Muscle layer of duodenum (tissue), 2 donors: ENCODE results near the gene TNFSF13.
"Not testable (repeated sequence)": the region's sequence is repeated elsewhere in the genome, so short reads cannot be mapped to it uniquely, and the experiment has no call there.

Experiments
- H3K27ac ChIP-seq: one replicate; pipeline ENCODE4 v1.7.0; 2013; ENCODE audit warnings: mild to moderate bottlenecking, low read length
- H3K27me3 ChIP-seq: one replicate; pipeline ENCODE4 v1.7.0; 2013; ENCODE audit warnings: low read depth, mild to moderate bottlenecking, control low read depth, low read length
- H3K36me3 ChIP-seq, 2 donors: one replicate each; pipeline ENCODE4 v1.7.0; 2013; ENCODE audit warnings: low read length in 2 of 2, control low read depth in 1 of 2, mild to moderate bottlenecking in 1 of 2; ENCODE audit not compliant: insufficient read depth in 2 of 2, control insufficient read depth in 1 of 2
- H3K4me1 ChIP-seq, 2 donors: one replicate each; pipeline ENCODE4 v1.7.0; 2013; ENCODE audit warnings: low read length in 2 of 2, mild to moderate bottlenecking in 2 of 2, control low read depth in 1 of 2, moderate library complexity in 1 of 2; ENCODE audit not compliant: insufficient read depth in 2 of 2, control insufficient read depth in 1 of 2
- H3K4me3 ChIP-seq, 2 donors: one replicate each; pipeline ENCODE4 v1.7.0; 2013; ENCODE audit warnings: low read length in 2 of 2, low read depth in 1 of 2, mild to moderate bottlenecking in 1 of 2
- H3K9me3 ChIP-seq, 2 donors: one replicate each; pipeline ENCODE4 v1.7.0; 2013; ENCODE audit warnings: low read length in 2 of 2, control low read depth in 1 of 2, mild to moderate bottlenecking in 1 of 2; ENCODE audit not compliant: control insufficient read depth in 1 of 2
- donor health status: healthy.

TNFSF13 gene

DNA sequence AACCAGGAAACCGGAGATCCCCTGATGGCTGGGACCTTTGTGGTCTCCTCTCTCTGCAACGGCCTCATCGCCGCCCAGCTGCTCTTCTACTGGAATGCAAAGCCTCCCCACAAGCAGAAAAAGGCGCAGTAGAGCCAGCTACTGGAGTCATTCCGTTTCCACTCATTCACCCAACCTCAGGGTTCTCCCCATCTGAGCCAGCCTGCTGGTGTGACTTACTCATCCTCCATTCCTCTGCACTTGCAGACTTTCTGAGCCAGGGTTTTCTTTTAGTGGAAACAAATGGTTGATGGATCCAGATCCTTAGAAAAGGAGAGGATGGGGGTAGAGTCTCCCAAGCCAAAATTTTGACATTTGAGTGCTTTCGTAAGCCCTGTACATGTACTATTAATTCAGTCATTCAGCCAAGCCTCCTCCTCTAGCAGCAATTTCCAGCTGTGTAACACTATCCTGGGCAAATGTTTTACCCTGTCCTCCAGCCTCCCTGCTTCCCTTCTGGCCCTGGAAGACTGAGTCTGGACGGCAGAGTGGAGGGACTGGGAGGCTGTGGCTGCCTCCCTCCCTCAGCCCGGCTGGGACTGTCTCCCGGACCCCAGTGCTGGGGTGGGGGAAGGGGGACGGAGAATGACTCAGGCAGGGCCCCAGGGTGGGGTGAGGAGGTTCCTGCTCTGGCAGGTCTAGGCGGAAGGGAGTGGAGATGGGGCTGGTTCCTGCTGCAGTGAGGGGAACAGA, 29.0 kb downstream of the TNFSF13 start:
- peak overlapping the region; percentile 56 for H3K27ac ChIP-seq
- no peaks in the 10 kb centered on the region for H3K9me3 ChIP-seq
- H3K27me3 ChIP-seq: no peaks in the 10 kb centered on the region
- peaks cover 23 to 30% of the 10 kb centered on the region in 2 donors for H3K36me3 ChIP-seq
- peaks cover 0 to 44% of the 10 kb centered on the region in 2 donors for H3K4me1 ChIP-seq
- peak overlapping the region in 1 of 2 donors; percentile 71 for H3K4me3 ChIP-seq

DNA sequence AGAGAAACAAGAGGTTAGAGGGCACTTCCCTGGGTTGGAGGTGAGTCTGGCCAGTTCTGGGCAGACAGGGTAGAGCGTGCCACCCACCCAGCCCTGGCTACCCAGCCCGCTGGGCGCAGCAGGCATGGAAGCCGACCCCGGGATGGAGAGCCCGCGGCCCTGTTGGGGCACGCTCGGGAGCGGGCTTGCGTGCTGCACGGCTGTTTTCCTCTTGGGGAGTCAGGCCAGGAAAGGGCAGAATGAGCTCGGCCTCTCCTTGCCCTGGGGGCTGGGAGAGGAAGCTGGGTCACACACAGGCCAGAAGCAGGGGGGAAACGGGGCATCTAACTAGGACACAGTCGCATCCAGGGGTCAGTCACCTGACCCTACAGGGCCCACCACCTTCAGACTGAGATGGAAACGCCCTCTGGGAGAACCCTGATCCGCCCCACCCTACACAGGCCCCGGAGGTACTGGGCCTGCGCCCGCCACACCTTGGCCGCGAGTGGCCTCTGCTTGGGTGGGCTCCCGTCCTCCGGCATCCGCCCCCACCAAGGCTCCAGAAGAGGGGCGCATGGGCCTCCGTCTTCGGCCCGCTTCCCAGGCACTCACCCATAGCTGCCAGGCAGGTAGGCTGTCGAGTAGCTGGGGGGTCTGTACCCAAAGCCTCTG, 30.1 kb downstream of the TNFSF13 start:
- Histone ChIP-seq H3K36me3 (peaks cover 32 to 41% of the 10 kb centered on the region in 2 donors), H3K27ac (no peak overlapping the region), H3K4me1 (peaks cover 0 to 36% of the 10 kb centered on the region in 2 donors), H3K4me3 (peak overlapping the region; percentile 37 to 71), H3K27me3 (no peaks in the 10 kb centered on the region), H3K9me3 (no peaks in the 10 kb centered on the region)

GRCh38 chr17:7589204-7589868, 30.8 kb downstream of the TNFSF13 start:
- no peak overlapping the region for H3K27ac ChIP-seq
- H3K4me1 ChIP-seq: peaks cover 0 to 34% of the 10 kb centered on the region in 2 donors
- H3K9me3 ChIP-seq: no peaks in the 10 kb centered on the region
- no peaks in the 10 kb centered on the region for H3K27me3 ChIP-seq
- peak overlapping the region; percentile 37 to 71 for H3K4me3 ChIP-seq
- H3K36me3 ChIP-seq: peaks cover 39 to 45% of the 10 kb centered on the region in 2 donors

DNA sequence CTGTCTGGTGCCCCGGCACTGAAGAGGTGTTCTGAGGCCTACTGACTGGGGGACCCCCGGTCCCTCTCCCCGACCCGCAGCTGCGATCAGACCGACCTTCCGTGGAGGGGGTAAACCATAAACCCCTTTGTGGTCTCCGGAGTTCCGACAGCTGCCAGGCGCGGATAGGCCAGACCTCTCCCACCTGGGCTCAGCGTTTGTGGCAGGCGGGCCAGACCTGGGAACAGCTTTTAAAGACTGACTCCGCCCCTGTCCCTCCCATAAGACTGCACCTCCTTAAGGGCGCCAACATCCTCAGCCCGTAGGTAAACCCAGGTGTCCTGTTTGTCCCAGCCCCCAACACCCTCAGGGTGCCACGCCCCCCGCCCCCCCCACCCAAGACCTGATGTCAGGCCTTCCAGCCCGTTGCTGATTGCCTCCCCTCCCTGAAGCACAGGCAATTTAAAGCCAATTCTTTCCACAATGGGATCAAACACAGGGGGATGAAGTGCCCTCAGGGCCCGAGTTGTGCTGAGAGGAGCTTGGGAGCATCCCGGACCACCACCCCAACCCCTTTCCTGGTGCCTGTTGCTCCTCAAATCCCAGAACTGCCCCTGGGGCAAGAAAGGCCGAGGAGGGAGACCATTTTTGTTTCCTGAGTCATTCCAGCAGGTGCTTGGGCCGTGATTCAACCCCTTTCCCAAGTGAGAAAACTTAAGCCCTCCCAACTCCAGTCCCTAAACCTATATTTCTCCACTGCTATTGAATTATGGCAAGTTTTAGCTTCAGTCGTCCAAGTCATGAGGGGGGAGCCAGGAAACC, 31.5 kb downstream of the TNFSF13 start, which contains the start of gene SOX15:
TSS of gene SOX15 (minus strand) at position 204 of the 801 bp plus-strand sequence. CDS start 418 bp downstream, outside the sequence.
- Histone ChIP-seq H3K27ac (no peak within 1 kb of the TSS), H3K27me3 (no peaks in the 10 kb centered on the region), H3K4me1 (peaks cover 0 to 26% of the 10 kb centered on the region in 2 donors), H3K4me3 (peak within 1 kb of the TSS; percentile 37 to 71), H3K36me3 (peaks cover 43 to 52% of the 10 kb centered on the region in 2 donors), H3K9me3 (no peaks in the 10 kb centered on the region)

- Histone ChIP-seq H3K9me3 (no peaks in the 10 kb centered on the region), H3K4me1 (peaks cover 0 to 23% of the 10 kb centered on the region in 2 donors), H3K27ac (no peak overlapping the region), H3K4me3 (no peak overlapping the region), H3K36me3 (peaks cover 47 to 58% of the 10 kb centered on the region in 2 donors), H3K27me3 (no peaks in the 10 kb centered on the region)
Measured at GRCh38 chr17:7590743-7591142, 32.2 kb downstream of the TNFSF13 start.

- H3K4me1 ChIP-seq: peaks cover 0 to 18% of the 10 kb centered on the region in 2 donors
- no peaks in the 10 kb centered on the region for H3K27me3 ChIP-seq
- no peaks in the 10 kb centered on the region for H3K9me3 ChIP-seq
- H3K27ac ChIP-seq: no peak overlapping the region
- no peak overlapping the region for H3K4me3 ChIP-seq
- peaks cover 50 to 67% of the 10 kb centered on the region in 2 donors for H3K36me3 ChIP-seq
Measured at GRCh38 chr17:7591596-7591995, 33.0 kb downstream of the TNFSF13 start.

GRCh38 chr17:7592422-7593021, 34.0 kb downstream of the TNFSF13 start:
- Histone ChIP-seq H3K4me1 (peaks cover 0 to 14% of the 10 kb centered on the region in 2 donors), H3K27ac (no peak overlapping the region), H3K9me3 (no peaks in the 10 kb centered on the region), H3K4me3 (no peak overlapping the region), H3K27me3 (no peaks in the 10 kb centered on the region), H3K36me3 (peaks cover 42 to 67% of the 10 kb centered on the region in 2 donors)

DNA sequence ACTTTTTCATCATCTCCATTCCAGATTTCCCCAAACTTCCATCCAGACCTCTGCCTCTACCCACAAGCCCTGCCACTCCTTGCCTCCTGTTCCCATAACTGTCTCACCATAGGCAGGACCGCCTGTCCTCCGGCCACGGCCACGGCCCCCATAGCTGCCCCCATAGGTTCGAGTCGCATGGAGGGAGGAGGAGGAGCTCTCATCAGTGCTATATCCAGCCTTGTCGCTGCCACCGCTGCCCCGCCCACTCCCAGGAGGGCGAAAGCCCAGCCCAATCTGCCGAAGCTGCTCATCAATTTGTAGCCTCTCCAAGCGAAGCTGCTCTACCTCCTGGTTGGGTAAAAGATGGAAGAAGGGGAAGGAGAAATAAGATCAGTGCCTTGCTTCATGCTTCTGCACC, 34.7 kb downstream of the TNFSF13 start:
- Histone ChIP-seq H3K27me3 (no peaks in the 10 kb centered on the region), H3K36me3 (peaks cover 42 to 69% of the 10 kb centered on the region in 2 donors), H3K9me3 (no peaks in the 10 kb centered on the region), H3K27ac (no peak overlapping the region), H3K4me3 (no peak overlapping the region), H3K4me1 (peaks cover 0 to 8% of the 10 kb centered on the region in 2 donors)

GRCh38 chr17:7597561-7597960, 39.0 kb downstream of the TNFSF13 start:
- H3K36me3 ChIP-seq: peaks cover 39 to 86% of the 10 kb centered on the region in 2 donors
- H3K27ac ChIP-seq, H3K4me3 ChIP-seq, H3K27me3 ChIP-seq, H3K4me1 ChIP-seq, H3K9me3 ChIP-seq: not testable (repeated sequence)

DNA sequence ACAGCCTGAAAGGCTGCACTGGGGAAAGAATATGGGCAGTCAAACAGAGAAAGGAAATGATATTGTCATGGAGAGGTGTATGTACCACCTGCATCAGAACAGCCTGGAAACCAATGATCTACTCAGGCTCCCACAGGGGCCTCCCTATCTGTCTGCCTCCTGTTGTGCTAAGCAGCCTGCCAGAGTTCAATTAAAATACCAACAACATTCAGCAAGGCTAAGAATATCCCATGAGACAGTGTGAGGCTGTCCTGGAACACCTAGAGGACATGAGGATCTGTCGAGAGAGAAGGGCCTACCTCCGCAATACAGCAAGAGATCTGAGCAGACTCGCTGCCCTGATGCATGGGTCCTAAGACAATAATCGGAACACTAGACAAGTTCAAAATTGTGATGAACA, 47.7 kb downstream of the TNFSF13 start:
- H3K27ac ChIP-seq: no peak overlapping the region
- H3K36me3 ChIP-seq: peaks cover 25 to 39% of the 10 kb centered on the region in 2 donors
- H3K4me3 ChIP-seq: no peak overlapping the region
- no peaks in the 10 kb centered on the region for H3K27me3 ChIP-seq
- no peaks in the 10 kb centered on the region for H3K9me3 ChIP-seq
- peaks cover 0 to 2% of the 10 kb centered on the region in 2 donors for H3K4me1 ChIP-seq
